GM18909 (cell line): Measurements from ENCODE around the gene TPRN.

Experiments used
- ATAC-seq: cut with Tn5 transposase; IDR thresholded peaks from one replicate; pipeline ENCODE4 v1.9.1; 2021; ENCODE audit warnings: mild to moderate bottlenecking; ENCODE audit not compliant: unreplicated experiment, poor library complexity

The TPRN gene

GRCh38 chr9:137236238-137236935 is 35.8 kb upstream of the TPRN start:
- peak; percentile 18 for ATAC-seq

GRCh38 chr9:137235424-137236237 is 35.1 kb upstream of the TPRN start:
- ATAC-seq: no peak

- ATAC-seq: no peak
These were observed 34.4 kb upstream of the TPRN start for GRCh38 chr9:137234758-137235423.

GRCh38 chr9:137234055-137234697 is 33.6 kb upstream of the TPRN start:
- ATAC-seq: no peak

GRCh38 chr9:137233143-137233980 is 32.8 kb upstream of the TPRN start:
- no peak for ATAC-seq

- ATAC-seq: no peak
These were observed 32.0 kb upstream of the TPRN start for GRCh38 chr9:137232510-137232909.

GRCh38 chr9:137232101-137232500 is 31.6 kb upstream of the TPRN start:
- ATAC-seq: no peak

GRCh38 chr9:137231372-137232039 is 31.0 kb upstream of the TPRN start:
- no peak for ATAC-seq

GRCh38 chr9:137230705-137231371 is 30.3 kb upstream of the TPRN start, which contains the start of gene SLC34A3:
Gene SLC34A3, plus strand, starts transcription at chr9:137230901. Its CDS starts 802 bp downstream, at chr9:137231703.
- no peak for ATAC-seq

- ATAC-seq: no peak
These were observed 29.6 kb upstream of the TPRN start for GRCh38 chr9:137229903-137230704.

GRCh38 chr9:137228968-137229896 is 28.7 kb upstream of the TPRN start:
- no peak for ATAC-seq

- no peak for ATAC-seq
These were observed 28.0 kb upstream of the TPRN start for GRCh38 chr9:137228506-137228967.

GRCh38 chr9:137227853-137228505 is 27.4 kb upstream of the TPRN start:
- ATAC-seq: no peak

- ATAC-seq: no peak
These were observed 26.7 kb upstream of the TPRN start, which contains the start of gene RNF224 for GRCh38 chr9:137227054-137227852. Gene RNF224, plus strand, starts transcription at chr9:137227502. Its CDS starts 834 bp downstream, at chr9:137228336.

GRCh38 chr9:137226338-137227053 is 26.0 kb upstream of the TPRN start:
- ATAC-seq: no peak
